GM12878 (cell line): ENCODE results near the gene CSF1R. TPM values are rescaled to one million over a fixed set of nuclear protein-coding genes. Genes with fewer than 3 reads are reported as not detected.

ENCODE experiments used
- ATAC-seq: fragments of 200-7000 bp; cut with Tn5 transposase; 3 replicates; pipeline ENCODE4 v1.9.1; 2020; ENCODE audit warnings: mild to moderate bottlenecking, moderate library complexity
- BruUV-seq: library from RNA; stranded (reverse); fragments of 400-500 nt; replicated peaks from 2 replicates; lab custom pipeline; 2021; lab: Mats Ljungman, UMichigan
- CTCF ChIA-PET: fragments of 300-600 bp; sonication (Branson Sonifier 250); formaldehyde crosslinking; extraction: SDS; loops from one replicate; lab custom pipeline; 2021; ENCODE audit warnings: inconsistent platforms; lab: Yijun Ruan, JAX
- POLR2A ChIA-PET: fragments of 350-600 bp; formaldehyde crosslinking; extraction: SDS; loops from one replicate; lab custom pipeline; 2021; ENCODE audit warnings: inconsistent platforms; lab: Charles Lee
- RAD21 ChIA-PET: fragments of 300-600 bp; sonication (Branson Sonifier 250); formaldehyde crosslinking; loops from one replicate; lab custom pipeline; 2023; ENCODE audit warnings: antibody characterized with exemption; ENCODE audit not compliant: unreplicated experiment; lab: Charles Lee
- SMC1A ChIA-PET: fragments of 300-600 bp; sonication (Branson Sonifier 250); formaldehyde crosslinking; loops from one replicate; lab custom pipeline; 2023; ENCODE audit not compliant: unreplicated experiment, uncharacterized antibody; lab: Charles Lee
- DNase-seq: peaks from one replicate; pipeline ENCODE4 v3.0.0-alpha.2; 2011; ENCODE audit warnings: low read depth, low spot score
- FAIRE-seq: peaks from 3 replicates; lab custom pipeline; 2011; peaks lifted over from hg19 to GRCh38; lab: Jason Lieb, UNC
- H2AFZ ChIP-seq: 2 replicates; pipeline ENCODE4 v1.6.0; 2011; ENCODE audit warnings: low read depth, low read length, control low read depth; ENCODE audit not compliant: control insufficient read depth
- H3K27ac ChIP-seq: 2 replicates; pipeline ENCODE4 v1.5.1; 2011; ENCODE audit warnings: control low read depth; ENCODE audit not compliant: control insufficient read depth, insufficient read depth
- H3K27me3 ChIP-seq, 2 experiments: replicated peaks in 1 of 2; 2 replicates each; pipeline versions ENCODE4 v1.6.0 to v1.6.1; 2011; ENCODE audit warnings: low read length in 1 of 2; ENCODE audit not compliant: control insufficient read depth in 2 of 2, insufficient read depth in 2 of 2
- H3K36me3 ChIP-seq, 2 experiments: 2 replicates each; pipeline ENCODE4 v1.5.1; 2011; ENCODE audit warnings: low read length in 1 of 2; ENCODE audit not compliant: control insufficient read depth in 2 of 2, insufficient read depth in 2 of 2
- H3K4me1 ChIP-seq: 2 replicates; pipeline ENCODE4 v1.6.1; 2011; ENCODE audit warnings: mild to moderate bottlenecking, low read length, moderate library complexity, mixed read lengths; ENCODE audit not compliant: control insufficient read depth, insufficient read depth
- H3K4me2 ChIP-seq: 2 replicates; pipeline ENCODE4 v1.6.0; 2011; ENCODE audit warnings: control low read depth; ENCODE audit not compliant: control insufficient read depth, insufficient read depth
- H3K4me3 ChIP-seq: fragments of 200-600 bp; sonication (generic); 2 replicates; pipeline ENCODE4 v1.5.1; 2016
- H3K79me2 ChIP-seq: 2 replicates; pipeline ENCODE4 v1.6.0; 2011; ENCODE audit warnings: low read length; ENCODE audit not compliant: control insufficient read depth, insufficient read depth
- H3K9ac ChIP-seq: 2 replicates; pipeline ENCODE4 v1.8.0; 2011; ENCODE audit warnings: low read length, control low read depth, mixed read lengths; ENCODE audit not compliant: control insufficient read depth, insufficient read depth
- H3K9me3 ChIP-seq: replicated peaks from 3 replicates; pipeline ENCODE4 v1.5.1; 2011; ENCODE audit warnings: mild to moderate bottlenecking, low read length; ENCODE audit not compliant: control insufficient read depth, insufficient read depth
- H4K20me1 ChIP-seq: 2 replicates; pipeline ENCODE4 v1.6.0; 2011; ENCODE audit not compliant: control insufficient read depth, insufficient read depth
- BRCA1 ChIP-seq: IDR thresholded peaks from 2 replicates; pipeline ENCODE4 v1.6.1; 2011; ENCODE audit warnings: low read depth, low read length, improper control_type of control experiment
- DPF2 ChIP-seq: fragments of 450-650 bp; IDR thresholded peaks from 2 replicates; pipeline ENCODE4 v1.6.1; 2017; ENCODE audit warnings: mild to moderate bottlenecking
- FOXM1 ChIP-seq: IDR thresholded peaks from 2 replicates; pipeline ENCODE4 v1.6.1; 2012; ENCODE audit warnings: low read depth, mild to moderate bottlenecking, inconsistent platforms, low read length, moderate library complexity
- JUNB ChIP-seq: IDR thresholded peaks from 2 replicates; pipeline ENCODE4 v1.6.1; 2016; ENCODE audit warnings: antibody characterized with exemption, mild to moderate bottlenecking
- MYB ChIP-seq: fragments of 150-350 bp; IDR thresholded peaks from 2 replicates; pipeline ENCODE4 v1.6.1; 2014; ENCODE audit warnings: mild to moderate bottlenecking, low read depth, low read length, borderline replicate concordance
- POLR2AphosphoS5 ChIP-seq: IDR thresholded peaks from 2 replicates; pipeline ENCODE4 v1.6.1; 2011; ENCODE audit warnings: mild to moderate bottlenecking, low read length, inconsistent platforms
- WRNIP1 ChIP-seq: IDR thresholded peaks from 2 replicates; pipeline ENCODE4 v1.6.1; 2011; ENCODE audit warnings: low read depth, low read length, improper control_type of control experiment, borderline replicate concordance
- ZNF217 ChIP-seq: fragments of 450-650 bp; IDR thresholded peaks from 2 replicates; pipeline ENCODE4 v1.6.1; 2017; ENCODE audit warnings: antibody characterized with exemption, mild to moderate bottlenecking
- WGBS: methylation state at CpG from one replicate; pipeline ENCODE4 v1.1.6; 2016; ENCODE audit warnings: low lambda C conversion rate; ENCODE audit not compliant: insufficient replicate concordance, insufficient coverage; ENCODE audit errors: missing lambda C conversion rate; 5-methylcytosine and 5-hydroxymethylcytosine counted together
- in situ Hi-C: fragments of 300-500 bp; cut with MboI; formaldehyde crosslinking; loops from 9 replicates; pipeline ENCODE4 v1.14.3; 2018; ENCODE audit warnings: mixed read lengths
- intact Hi-C: fragments of 100-400 bp; cut with micrococcal nuclease; formaldehyde crosslinking; loops from one replicate; pipeline ENCODE4 v1.14.2; 2022; ENCODE audit not compliant: unreplicated experiment
- polyA plus RNA-seq, 11 experiments: library from polyadenylated mRNA; depleted of rRNA in 4 of 11; unstranded in 6 of 11; stranded (reverse) in 5 of 11; fragments of >200 nt; fragmentation: Nextera tagmentation in 4 of 11; fragmentation: Illumina TruSeq in 1 of 11; extraction: Ambion mirVana in 4 of 11; extraction: Trizol in 1 of 11; gene quantifications; 1 replicate in 1 of 11; 2 replicates in 10 of 11; pipeline versions ENCODE4 v1.2.1 to v1.2.3, GENCODE V29; 2011 to 2016; ENCODE audit warnings: inconsistent platforms in 2 of 11, missing spikeins in 2 of 11, low read depth in 1 of 11
- total RNA-seq, 4 experiments: library from RNA; depleted of rRNA in 3 of 4; stranded (reverse); fragments of >200 nt in 3 of 4; fragmentation: Illumina TruSeq in 1 of 4; extraction: Trizol in 1 of 4; gene quantifications; 2 replicates each; pipeline versions ENCODE4 v1.2.1 to v1.2.3, GENCODE V29; 2013 to 2021
- TF ChIP-seq, protein P1 (sequence below): IDR thresholded peaks from 2 replicates; pipeline ENCODE4 v1.6.1; 2012; ENCODE audit warnings: low read depth, low read length, improper control_type of control experiment
- TF ChIP-seq, protein P2 (sequence below): IDR thresholded peaks from 2 replicates; pipeline ENCODE4 v1.6.1; 2012; ENCODE audit warnings: low read depth, low read length, improper control_type of control experiment
- TF ChIP-seq, protein P3 (sequence below): fragments of 450-650 bp; IDR thresholded peaks from 2 replicates; pipeline ENCODE4 v1.6.1; 2016; ENCODE audit warnings: mild to moderate bottlenecking
- TF ChIP-seq, protein P4 (sequence below): IDR thresholded peaks from 2 replicates; pipeline ENCODE4 v1.6.1; 2012; ENCODE audit warnings: low read length, inconsistent platforms

CSF1R gene
- total and polyA plus RNA-seq, 10 of the 15 experiments (the other 5 are each of a cell fraction or from before 2014, with no cell fraction given), result 0.35 to 3.6 (median 1.2) TPM

DNA sequence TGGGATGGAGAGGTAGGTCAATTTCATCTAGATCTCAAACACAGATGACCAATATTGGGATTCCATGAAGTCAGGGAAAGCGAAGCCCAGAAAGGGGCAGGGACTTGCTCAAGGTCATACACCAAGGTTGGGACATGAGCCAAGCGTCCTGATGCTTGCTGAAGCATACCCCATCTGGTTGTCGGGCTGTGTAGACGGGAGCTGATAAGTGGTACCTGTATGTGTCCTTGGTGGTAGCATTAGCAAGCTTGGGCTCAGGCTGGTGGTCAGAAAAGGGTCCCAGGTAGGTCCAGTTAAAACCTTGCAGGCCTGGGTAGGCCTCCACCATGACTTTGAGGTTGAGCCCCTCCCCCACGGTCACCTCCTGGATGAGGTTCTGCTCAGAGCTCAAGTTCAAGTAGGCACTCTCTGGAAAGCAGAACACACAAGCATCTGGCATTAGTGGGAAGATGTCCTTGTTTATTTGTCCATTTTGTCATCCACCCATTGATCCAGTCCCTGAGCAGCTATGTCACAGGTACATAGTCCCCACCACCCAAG is 13.2 kb downstream of the CSF1R start (continued):
- TF ChIP-seq, protein P1, sequence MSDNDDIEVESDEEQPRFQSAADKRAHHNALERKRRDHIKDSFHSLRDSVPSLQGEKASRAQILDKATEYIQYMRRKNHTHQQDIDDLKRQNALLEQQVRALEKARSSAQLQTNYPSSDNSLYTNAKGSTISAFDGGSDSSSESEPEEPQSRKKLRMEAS, result no peak
- TF ChIP-seq, protein P2, sequence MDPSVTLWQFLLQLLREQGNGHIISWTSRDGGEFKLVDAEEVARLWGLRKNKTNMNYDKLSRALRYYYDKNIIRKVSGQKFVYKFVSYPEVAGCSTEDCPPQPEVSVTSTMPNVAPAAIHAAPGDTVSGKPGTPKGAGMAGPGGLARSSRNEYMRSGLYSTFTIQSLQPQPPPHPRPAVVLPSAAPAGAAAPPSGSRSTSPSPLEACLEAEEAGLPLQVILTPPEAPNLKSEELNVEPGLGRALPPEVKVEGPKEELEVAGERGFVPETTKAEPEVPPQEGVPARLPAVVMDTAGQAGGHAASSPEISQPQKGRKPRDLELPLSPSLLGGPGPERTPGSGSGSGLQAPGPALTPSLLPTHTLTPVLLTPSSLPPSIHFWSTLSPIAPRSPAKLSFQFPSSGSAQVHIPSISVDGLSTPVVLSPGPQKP, result no peak
- TF ChIP-seq WRNIP1 (no peak), POLR2AphosphoS5 (no peak)
- TF ChIP-seq, protein P3, sequence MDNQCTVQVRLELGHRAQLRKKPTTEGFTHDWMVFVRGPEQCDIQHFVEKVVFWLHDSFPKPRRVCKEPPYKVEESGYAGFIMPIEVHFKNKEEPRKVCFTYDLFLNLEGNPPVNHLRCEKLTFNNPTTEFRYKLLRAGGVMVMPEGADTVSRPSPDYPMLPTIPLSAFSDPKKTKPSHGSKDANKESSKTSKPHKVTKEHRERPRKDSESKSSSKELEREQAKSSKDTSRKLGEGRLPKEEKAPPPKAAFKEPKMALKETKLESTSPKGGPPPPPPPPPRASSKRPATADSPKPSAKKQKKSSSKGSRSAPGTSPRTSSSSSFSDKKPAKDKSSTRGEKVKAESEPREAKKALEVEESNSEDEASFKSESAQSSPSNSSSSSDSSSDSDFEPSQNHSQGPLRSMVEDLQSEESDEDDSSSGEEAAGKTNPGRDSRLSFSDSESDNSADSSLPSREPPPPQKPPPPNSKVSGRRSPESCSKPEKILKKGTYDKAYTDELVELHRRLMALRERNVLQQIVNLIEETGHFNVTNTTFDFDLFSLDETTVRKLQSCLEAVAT, result no peak

DNA sequence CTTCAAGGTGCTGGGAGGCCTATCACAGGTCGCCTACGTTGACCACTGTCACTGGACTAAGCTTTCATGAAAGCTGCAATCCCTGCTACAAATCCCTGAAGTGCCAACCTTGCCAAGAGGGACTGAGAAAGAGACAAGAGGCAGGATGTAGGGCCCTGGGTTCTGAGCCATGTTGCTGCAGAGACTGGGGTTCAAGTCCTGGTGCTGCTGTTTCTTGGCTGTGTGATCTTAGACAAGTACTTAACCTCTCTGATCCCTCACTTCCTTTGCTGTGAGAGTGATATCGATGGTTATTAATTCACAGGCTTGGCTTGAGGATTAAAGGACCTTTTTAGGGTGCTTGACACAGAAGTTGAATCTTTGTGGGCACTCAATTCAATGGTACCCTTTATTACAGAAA is 15.5 kb downstream of the CSF1R start:
- RAD21 ChIA-PET, result no interaction called here
- SMC1A ChIA-PET, result no interaction called here

More for the DNA sequence above, 15.5 kb downstream of the CSF1R start:
- no peaks in the 10 kb centered on the region for H4K20me1 ChIP-seq
- no peaks in the 10 kb centered on the region for H3K36me3 ChIP-seq
- BruUV-seq, result no TSS peak
- in situ Hi-C loops, result no loop called here
- CTCF ChIA-PET, result interaction anchor here (0.7 kb wide), 1 partner anchor 21 kb away, joined by 3 read pairs; no protein-coding TSS in a partner anchor
- H3K9ac ChIP-seq, result no peak overlapping the region
- H3K4me1 ChIP-seq, result no peaks in the 10 kb centered on the region
- 20% methylated on average over 3 of the region's 3 CpGs for WGBS
- no peaks in the 10 kb centered on the region for H3K9me3 ChIP-seq
- no peak overlapping the region for H3K27ac ChIP-seq
- DNase-seq, result no peak
- TF ChIP-seq DPF2, result no peak
- no peak for TF ChIP-seq BRCA1
- no peak for TF ChIP-seq JUNB
- TF ChIP-seq MYB, result no peak
- TF ChIP-seq, protein P4, sequence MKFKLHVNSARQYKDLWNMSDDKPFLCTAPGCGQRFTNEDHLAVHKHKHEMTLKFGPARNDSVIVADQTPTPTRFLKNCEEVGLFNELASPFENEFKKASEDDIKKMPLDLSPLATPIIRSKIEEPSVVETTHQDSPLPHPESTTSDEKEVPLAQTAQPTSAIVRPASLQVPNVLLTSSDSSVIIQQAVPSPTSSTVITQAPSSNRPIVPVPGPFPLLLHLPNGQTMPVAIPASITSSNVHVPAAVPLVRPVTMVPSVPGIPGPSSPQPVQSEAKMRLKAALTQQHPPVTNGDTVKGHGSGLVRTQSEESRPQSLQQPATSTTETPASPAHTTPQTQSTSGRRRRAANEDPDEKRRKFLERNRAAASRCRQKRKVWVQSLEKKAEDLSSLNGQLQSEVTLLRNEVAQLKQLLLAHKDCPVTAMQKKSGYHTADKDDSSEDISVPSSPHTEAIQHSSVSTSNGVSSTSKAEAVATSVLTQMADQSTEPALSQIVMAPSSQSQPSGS, result no peak
- no peak for TF ChIP-seq ZNF217
- TF ChIP-seq FOXM1, result no peak
- TF ChIP-seq, all 136 proteins: peak for 0
- Histone ChIP-seq H3K4me2 (no peak overlapping the region), H3K4me3 (no peak overlapping the region), H3K79me2 (no peaks in the 10 kb centered on the region), H3K27me3 (no peaks in the 10 kb centered on the region), H2AFZ (no peak overlapping the region)
- POLR2A ChIA-PET, result no interaction called here
- no peak for ATAC-seq
- intact Hi-C loops, result no loop called here
- FAIRE-seq, result no peak
